Trophoblast cell (in vitro differentiated cells and primary cell): Measurements from ENCODE around the gene VWA2.
A peak's percentile ranks its signal among the peaks of the same experiment; 100 is the strongest.

Experiments used
- DNase-seq, 2 donors: peaks; one replicate each; pipeline ENCODE4 v3.0.0-alpha.2; 2016
- H2AFZ ChIP-seq: 2 replicates; pipeline ENCODE4 v1.6.1; 2013; ENCODE audit warnings: low read length, moderate library complexity, mild to moderate bottlenecking; ENCODE audit not compliant: insufficient read depth, poor library complexity
- H2AK5ac ChIP-seq: 2 replicates; pipeline ENCODE4 v1.6.1; 2013; ENCODE audit warnings: mild to moderate bottlenecking, low read length
- H2BK120ac ChIP-seq: 2 replicates; pipeline ENCODE4 v1.6.1; 2013; ENCODE audit warnings: low read length, mild to moderate bottlenecking, moderate library complexity; ENCODE audit not compliant: insufficient read depth, poor library complexity
- H2BK12ac ChIP-seq: 2 replicates; pipeline ENCODE4 v1.6.1; 2013; ENCODE audit warnings: mild to moderate bottlenecking, low read length, moderate library complexity
- H2BK5ac ChIP-seq: 2 replicates; pipeline ENCODE4 v1.6.1; 2013; ENCODE audit warnings: low read length, low read depth, moderate library complexity, mild to moderate bottlenecking; ENCODE audit not compliant: poor library complexity
- H3K14ac ChIP-seq: 2 replicates; pipeline ENCODE4 v1.6.1; 2013; ENCODE audit warnings: mild to moderate bottlenecking, low read length
- H3K18ac ChIP-seq: 2 replicates; pipeline ENCODE4 v1.6.1; 2013; ENCODE audit warnings: mild to moderate bottlenecking, low read length
- H3K23ac ChIP-seq: 2 replicates; pipeline ENCODE4 v1.6.1; 2013; ENCODE audit warnings: low read length
- H3K27ac ChIP-seq: 2 replicates; pipeline ENCODE4 v1.5.1; 2013; ENCODE audit warnings: low read depth, mild to moderate bottlenecking, inconsistent platforms, low read length, moderate library complexity
- H3K27me3 ChIP-seq: 2 replicates; pipeline ENCODE4 v1.6.1; 2013; ENCODE audit warnings: inconsistent platforms, mild to moderate bottlenecking, low read length, moderate library complexity; ENCODE audit not compliant: insufficient read depth
- H3K36me3 ChIP-seq, 2 experiments: 1 replicate in 1 of 2; 2 replicates in 1 of 2; pipeline ENCODE4 v1.6.1; 2013; ENCODE audit warnings: low read length in 2 of 2, mild to moderate bottlenecking in 2 of 2, moderate library complexity in 1 of 2; ENCODE audit not compliant: insufficient read depth in 2 of 2, control insufficient read depth in 1 of 2
- H3K4ac ChIP-seq: 2 replicates; pipeline ENCODE4 v1.6.1; 2013; ENCODE audit warnings: low read depth, mild to moderate bottlenecking, low read length, moderate library complexity
- H3K4me1 ChIP-seq, 2 experiments: 1 replicate in 1 of 2; 2 replicates in 1 of 2; pipeline ENCODE4 v1.6.1; 2013; ENCODE audit warnings: low read length in 2 of 2, mild to moderate bottlenecking in 2 of 2, moderate library complexity in 1 of 2; ENCODE audit not compliant: insufficient read depth in 2 of 2, control insufficient read depth in 1 of 2
- H3K4me2 ChIP-seq: 2 replicates; pipeline ENCODE4 v1.6.1; 2013; ENCODE audit warnings: inconsistent platforms, mild to moderate bottlenecking, low read length, moderate library complexity
- H3K4me3 ChIP-seq: 2 replicates; pipeline ENCODE4 v1.5.1; 2013; ENCODE audit warnings: mild to moderate bottlenecking, low read depth, low read length, inconsistent platforms
- H3K79me1 ChIP-seq: one replicate; pipeline ENCODE4 v1.6.1; 2013; ENCODE audit warnings: low read length
- H3K79me2 ChIP-seq: 2 replicates; pipeline ENCODE4 v1.6.1; 2013; ENCODE audit warnings: low read length, mild to moderate bottlenecking; ENCODE audit not compliant: control insufficient read depth, insufficient read depth, poor library complexity
- H3K9ac ChIP-seq: 2 replicates; pipeline ENCODE4 v1.6.1; 2013; ENCODE audit warnings: mild to moderate bottlenecking, low read length
- H3K9me3 ChIP-seq: 2 replicates; pipeline ENCODE4 v1.6.1; 2013; ENCODE audit warnings: low read depth, mild to moderate bottlenecking, control low read depth, inconsistent platforms, low read length; ENCODE audit not compliant: insufficient read depth
- H4K12ac ChIP-seq: 2 replicates; pipeline ENCODE4 v1.6.1; 2013; ENCODE audit warnings: low read depth, mild to moderate bottlenecking, low read length, moderate library complexity
- H4K8ac ChIP-seq: 2 replicates; pipeline ENCODE4 v1.6.1; 2013; ENCODE audit warnings: low read depth, mild to moderate bottlenecking, low read length, moderate library complexity
- H4K91ac ChIP-seq: one replicate; pipeline ENCODE4 v1.6.1; 2013; ENCODE audit warnings: low read depth, mild to moderate bottlenecking, low read length, moderate library complexity
- WGBS: extraction: QIAGEN DNeasy Blood & Tissue Kit; methylation state at CpG from one replicate; pipeline ENCODE4 v1.1.7; 2013; ENCODE audit warnings: missing lambda C conversion rate; ENCODE audit not compliant: insufficient read length, insufficient coverage; ENCODE audit errors: extremely low coverage; 5-methylcytosine and 5-hydroxymethylcytosine counted together

Gene VWA2

GRCh38 chr10:114313139-114313538 lies 74.1 kb downstream of the VWA2 start:
- WGBS = no CpG with 5 or more reads among the region's 9 CpGs
- H3K27me3 ChIP-seq = no peaks in the 10 kb centered on the region

GRCh38 chr10:114313866-114314265 lies 74.8 kb downstream of the VWA2 start:
- Histone ChIP-seq H2BK5ac (no peak overlapping the region), H3K14ac (no peak overlapping the region)
- WGBS = no CpG with 5 or more reads among the region's 11 CpGs

More at GRCh38 chr10:114313139-114313538, 74.1 kb downstream of the VWA2 start:
- H3K4ac ChIP-seq = no peak overlapping the region
- peaks cover 41 to 48% of the 10 kb centered on the region in 2 experiments for H3K36me3 ChIP-seq
- H2AFZ ChIP-seq = no peak overlapping the region
- H3K23ac ChIP-seq = no peak overlapping the region
- H3K4me3 ChIP-seq = no peak overlapping the region
- peaks cover 3% of the 10 kb centered on the region for H3K9me3 ChIP-seq
- no peak overlapping the region for H2AK5ac ChIP-seq
- H3K79me2 ChIP-seq = peaks cover 1% of the 10 kb centered on the region
- no peak for DNase-seq
- H3K27ac ChIP-seq = no peak overlapping the region
- no peak overlapping the region for H3K9ac ChIP-seq
- H3K4me2 ChIP-seq = no peak overlapping the region
- peaks cover 14% of the 10 kb centered on the region for H3K79me1 ChIP-seq
- no peak overlapping the region for H3K14ac ChIP-seq
- no peak overlapping the region for H4K91ac ChIP-seq
- no peak overlapping the region for H2BK12ac ChIP-seq
- no peak overlapping the region for H3K18ac ChIP-seq
- peaks cover 12 to 26% of the 10 kb centered on the region in 2 experiments for H3K4me1 ChIP-seq
- H4K12ac ChIP-seq = no peak overlapping the region
- no peak overlapping the region for H2BK5ac ChIP-seq
- no peak overlapping the region for H4K8ac ChIP-seq
- H2BK120ac ChIP-seq = no peak overlapping the region

GRCh38 chr10:114315566-114316420 lies 76.7 kb downstream of the VWA2 start:
- Histone ChIP-seq H3K4me3 (no peak overlapping the region), H3K4me2 (no peak overlapping the region)

More at GRCh38 chr10:114313866-114314265, 74.8 kb downstream of the VWA2 start:
- peaks cover 14% of the 10 kb centered on the region for H3K79me1 ChIP-seq
- peaks cover 1% of the 10 kb centered on the region for H3K79me2 ChIP-seq
- no peak overlapping the region for H3K23ac ChIP-seq
- no peak for DNase-seq
- no peak overlapping the region for H3K27ac ChIP-seq
- H3K4me2 ChIP-seq = no peak overlapping the region
- no peak overlapping the region for H4K91ac ChIP-seq
- no peak overlapping the region for H3K9ac ChIP-seq
- no peak overlapping the region for H2AK5ac ChIP-seq
- H2AFZ ChIP-seq = no peak overlapping the region
- no peak overlapping the region for H3K18ac ChIP-seq
- H2BK12ac ChIP-seq = no peak overlapping the region
- peaks cover 3% of the 10 kb centered on the region for H3K9me3 ChIP-seq
- no peak overlapping the region for H3K4me3 ChIP-seq
- no peak overlapping the region for H4K12ac ChIP-seq
- H4K8ac ChIP-seq = no peak overlapping the region
- no peak overlapping the region for H3K4ac ChIP-seq
- H3K36me3 ChIP-seq = peaks cover 34 to 44% of the 10 kb centered on the region in 2 experiments
- no peak overlapping the region for H2BK120ac ChIP-seq
- peaks cover 12 to 23% of the 10 kb centered on the region in 2 experiments for H3K4me1 ChIP-seq
- no peaks in the 10 kb centered on the region for H3K27me3 ChIP-seq

GRCh38 chr10:114316744-114317143 lies 77.7 kb downstream of the VWA2 start:
- Histone ChIP-seq H3K4ac (no peak overlapping the region), H2AK5ac (no peak overlapping the region), H3K4me2 (no peak overlapping the region), H3K4me1 (peaks cover 12 to 23% of the 10 kb centered on the region in 2 experiments), H2BK120ac (no peak overlapping the region), H3K27me3 (no peaks in the 10 kb centered on the region), H3K23ac (no peak overlapping the region), H3K4me3 (no peak overlapping the region), H3K14ac (no peak overlapping the region), H3K18ac (no peak overlapping the region), H2BK5ac (no peak overlapping the region), H2BK12ac (no peak overlapping the region), H3K9me3 (peaks cover 3% of the 10 kb centered on the region), H3K9ac (no peak overlapping the region), H4K91ac (no peak overlapping the region), H4K8ac (no peak overlapping the region), H3K79me1 (peaks cover 14% of the 10 kb centered on the region), H3K79me2 (peaks cover 1% of the 10 kb centered on the region), H2AFZ (no peak overlapping the region), H3K27ac (no peak overlapping the region), H4K12ac (no peak overlapping the region), H3K36me3 (peaks cover 28 to 41% of the 10 kb centered on the region in 2 experiments)
- DNase-seq = no peak
- no CpG with 5 or more reads among the region's 5 CpGs for WGBS

More at GRCh38 chr10:114315566-114316420, 76.7 kb downstream of the VWA2 start:
- peaks cover 35 to 45% of the 10 kb centered on the region in 2 experiments for H3K36me3 ChIP-seq
- peaks cover 12% of the 10 kb centered on the region for H3K79me1 ChIP-seq
- no peak overlapping the region for H2BK120ac ChIP-seq
- H2AFZ ChIP-seq = no peak overlapping the region
- H3K79me2 ChIP-seq = peaks cover 1% of the 10 kb centered on the region
- H2AK5ac ChIP-seq = peak overlapping the region; percentile 8
- H3K4me1 ChIP-seq = peaks cover 12 to 23% of the 10 kb centered on the region in 2 experiments
- H4K91ac ChIP-seq = no peak overlapping the region
- WGBS = no CpG with 5 or more reads among the region's 22 CpGs
- H3K9me3 ChIP-seq = peaks cover 3% of the 10 kb centered on the region
- H3K18ac ChIP-seq = peak overlapping the region; percentile 22
- peak overlapping the region; percentile 54 for H2BK12ac ChIP-seq
- no peak overlapping the region for H3K4ac ChIP-seq
- H3K27me3 ChIP-seq = no peaks in the 10 kb centered on the region
- no peak overlapping the region for H4K8ac ChIP-seq
- H2BK5ac ChIP-seq = no peak overlapping the region
- no peak overlapping the region for H3K9ac ChIP-seq
- H3K14ac ChIP-seq = peak overlapping the region; percentile 1
- DNase-seq = peak in 1 of 2 donors; percentile 31
- no peak overlapping the region for H3K23ac ChIP-seq
- no peak overlapping the region for H3K27ac ChIP-seq
- H4K12ac ChIP-seq = no peak overlapping the region
